Tibial artery (tissue), 4 donors: ENCODE results near the gene GATA5.

ENCODE experiments used
- DNase-seq, 2 donors: peaks; one replicate each; pipeline ENCODE4 v3.0.0-alpha.2; 2019
- H3K27ac ChIP-seq, 2 donors: fragments of 200-600 bp; sonication (generic) in 1 of 2; 1 replicate in 1 of 2; 2 replicates in 1 of 2; pipeline ENCODE4 v1.5.1; 2018 to 2019; ENCODE audit warnings: mild to moderate bottlenecking in 1 of 2
- H3K27me3 ChIP-seq, 2 donors: fragments of 200-600 bp; sonication (generic) in 1 of 2; one replicate each; pipeline versions ENCODE4 v1.5.1 to v1.6.0; 2016 to 2019
- H3K36me3 ChIP-seq, 3 donors: fragments of 200-600 bp; sonication (generic) in 2 of 3; one replicate each; pipeline ENCODE4 v1.5.1; 2016 to 2019; ENCODE audit warnings: mild to moderate bottlenecking in 2 of 3
- H3K4me1 ChIP-seq, 4 donors: fragments of 200-600 bp; sonication (generic) in 2 of 4; 1 replicate in 3 of 4; 2 replicates in 1 of 4; pipeline ENCODE4 v1.5.1; 2016 to 2019
- H3K4me3 ChIP-seq, 2 donors: fragments of 200-600 bp; sonication (generic) in 1 of 2; 1 replicate in 1 of 2; 2 replicates in 1 of 2; pipeline ENCODE4 v1.5.1; 2018 to 2019; ENCODE audit warnings: mild to moderate bottlenecking in 2 of 2
- H3K9me3 ChIP-seq, 3 donors: fragments of 200-600 bp; sonication (generic) in 1 of 3; one replicate each; pipeline ENCODE4 v1.5.1; 2016 to 2019
- intact Hi-C: fragments of 100-400 bp; cut with DNase I; formaldehyde crosslinking; loops from one replicate; pipeline ENCODE4 v1.15.0; 2023; ENCODE audit warnings: low total_unique reads
- TF ChIP-seq, protein P1 (sequence below), 2 experiments: fragments of 200-600 bp in 1 of 2; fragments of 450-650 bp in 1 of 2; IDR thresholded peaks; one replicate each; pipeline ENCODE4 v1.5.1; 2017 to 2019; ENCODE audit warnings: antibody characterized with exemption in 2 of 2, mild to moderate bottlenecking in 1 of 2, moderate library complexity in 1 of 2

GATA5 gene

DNA sequence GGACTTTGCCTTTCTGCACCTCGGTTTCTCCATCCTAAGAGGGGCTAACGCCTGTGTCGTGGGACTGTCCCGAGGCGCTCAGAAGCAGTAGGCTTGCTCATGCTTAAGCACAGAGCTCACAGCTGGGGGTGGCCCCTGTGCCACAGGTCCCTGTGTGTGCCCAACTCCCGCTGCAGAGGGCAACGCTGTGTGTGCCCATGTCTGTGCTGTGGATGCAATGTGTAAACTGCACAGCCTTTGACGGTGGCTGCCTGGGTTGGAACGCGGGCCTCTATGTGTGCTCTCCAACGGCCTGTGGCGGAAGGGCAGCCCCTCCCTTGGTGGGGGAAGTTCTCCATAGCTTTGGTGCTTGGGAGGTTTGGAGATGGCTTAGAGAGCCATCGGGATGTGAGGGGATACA lies 10.7 kb upstream of the GATA5 start:
- H3K27me3 ChIP-seq: peaks cover 0 to 97% of the 10 kb centered on the region in 2 donors

DNA sequence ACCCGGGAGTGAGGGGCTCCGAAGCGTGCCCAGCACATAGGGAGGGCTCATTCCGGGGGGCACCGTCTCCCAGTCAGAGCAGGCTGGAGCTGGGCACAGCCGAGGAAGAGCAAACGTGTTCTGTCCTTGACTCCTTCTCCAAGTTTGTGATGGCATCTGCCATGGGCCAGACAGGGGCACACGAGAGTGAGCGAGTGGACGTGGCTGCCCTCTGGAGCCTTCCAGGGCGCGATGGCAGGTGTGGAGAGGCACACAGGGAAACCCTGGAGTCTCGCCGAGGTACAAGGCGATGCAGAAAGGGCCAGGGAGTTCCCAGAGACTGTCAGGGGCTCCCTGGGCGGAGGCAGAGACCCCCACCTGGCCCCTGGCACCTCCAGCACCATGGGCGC lies 9.9 kb upstream of the GATA5 start:
- TF ChIP-seq, protein P1, sequence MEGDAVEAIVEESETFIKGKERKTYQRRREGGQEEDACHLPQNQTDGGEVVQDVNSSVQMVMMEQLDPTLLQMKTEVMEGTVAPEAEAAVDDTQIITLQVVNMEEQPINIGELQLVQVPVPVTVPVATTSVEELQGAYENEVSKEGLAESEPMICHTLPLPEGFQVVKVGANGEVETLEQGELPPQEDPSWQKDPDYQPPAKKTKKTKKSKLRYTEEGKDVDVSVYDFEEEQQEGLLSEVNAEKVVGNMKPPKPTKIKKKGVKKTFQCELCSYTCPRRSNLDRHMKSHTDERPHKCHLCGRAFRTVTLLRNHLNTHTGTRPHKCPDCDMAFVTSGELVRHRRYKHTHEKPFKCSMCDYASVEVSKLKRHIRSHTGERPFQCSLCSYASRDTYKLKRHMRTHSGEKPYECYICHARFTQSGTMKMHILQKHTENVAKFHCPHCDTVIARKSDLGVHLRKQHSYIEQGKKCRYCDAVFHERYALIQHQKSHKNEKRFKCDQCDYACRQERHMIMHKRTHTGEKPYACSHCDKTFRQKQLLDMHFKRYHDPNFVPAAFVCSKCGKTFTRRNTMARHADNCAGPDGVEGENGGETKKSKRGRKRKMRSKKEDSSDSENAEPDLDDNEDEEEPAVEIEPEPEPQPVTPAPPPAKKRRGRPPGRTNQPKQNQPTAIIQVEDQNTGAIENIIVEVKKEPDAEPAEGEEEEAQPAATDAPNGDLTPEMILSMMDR (IDR thresholded peaks at IDR 0.05): no peak
- no peak for DNase-seq
- no peaks in the 10 kb centered on the region for H3K36me3 ChIP-seq
- H3K4me1 ChIP-seq: peaks cover 0 to 12% (median 11%) of the 10 kb centered on the region in 4 donors
- peaks cover 0 to 99% of the 10 kb centered on the region in 2 donors for H3K27me3 ChIP-seq
- H3K27ac ChIP-seq: no peak overlapping the region
- no peak overlapping the region for H3K4me3 ChIP-seq
- intact Hi-C loops: no loop called here
- H3K9me3 ChIP-seq: no peaks in the 10 kb centered on the region

More for the DNA sequence above, 10.7 kb upstream of the GATA5 start:
- TF ChIP-seq, protein P1 (IDR thresholded peaks at IDR 0.05): no peak
- H3K4me1 ChIP-seq: peaks cover 0 to 12% (median 11%) of the 10 kb centered on the region in 4 donors
- no peaks in the 10 kb centered on the region for H3K9me3 ChIP-seq
- intact Hi-C loops: no loop called here
- H3K4me3 ChIP-seq: no peak overlapping the region
- H3K27ac ChIP-seq: no peak overlapping the region
- no peak for DNase-seq
- no peaks in the 10 kb centered on the region for H3K36me3 ChIP-seq

DNA sequence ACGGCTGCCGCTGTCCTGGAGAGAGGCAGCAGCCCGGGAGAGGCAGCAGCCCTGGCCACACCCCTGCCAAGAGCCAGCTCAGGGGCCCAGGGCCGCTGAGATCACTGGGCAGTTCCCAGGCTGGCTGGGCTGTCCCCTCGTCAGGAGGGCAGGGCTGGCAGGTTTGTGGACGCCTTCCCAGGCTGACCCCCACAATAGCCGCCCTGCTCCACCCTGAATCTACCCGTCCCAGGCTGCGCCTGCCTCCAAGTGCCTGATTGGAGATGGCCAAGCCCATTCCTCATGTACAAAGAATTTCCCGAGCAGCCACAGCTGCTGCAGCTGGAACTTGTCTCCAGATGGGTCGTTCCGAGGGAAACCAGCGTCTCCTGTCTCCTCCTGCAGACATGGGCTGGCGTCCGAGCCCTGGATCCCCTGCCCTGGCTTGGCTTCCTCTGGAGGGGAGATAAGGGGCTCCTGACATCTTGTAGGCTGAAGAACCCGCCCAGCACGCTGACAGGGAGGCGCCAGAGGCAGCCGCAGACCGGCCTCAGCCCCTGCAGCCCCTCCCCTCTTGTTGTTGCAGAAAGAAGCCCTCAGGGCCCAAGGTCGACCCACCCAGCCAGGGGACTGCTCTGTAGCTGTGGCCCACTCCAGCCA lies 9.4 kb upstream of the GATA5 start:
- no peak for DNase-seq
- intact Hi-C loops: no loop called here
- Histone ChIP-seq H3K27me3 (peaks cover 0 to 99% of the 10 kb centered on the region in 2 donors), H3K9me3 (no peaks in the 10 kb centered on the region), H3K4me3 (no peak overlapping the region), H3K27ac (no peak overlapping the region), H3K4me1 (peaks cover 0 to 12% (median 11%) of the 10 kb centered on the region in 4 donors), H3K36me3 (no peaks in the 10 kb centered on the region)
- TF ChIP-seq, protein P1 (IDR thresholded peaks at IDR 0.05): no peak

DNA sequence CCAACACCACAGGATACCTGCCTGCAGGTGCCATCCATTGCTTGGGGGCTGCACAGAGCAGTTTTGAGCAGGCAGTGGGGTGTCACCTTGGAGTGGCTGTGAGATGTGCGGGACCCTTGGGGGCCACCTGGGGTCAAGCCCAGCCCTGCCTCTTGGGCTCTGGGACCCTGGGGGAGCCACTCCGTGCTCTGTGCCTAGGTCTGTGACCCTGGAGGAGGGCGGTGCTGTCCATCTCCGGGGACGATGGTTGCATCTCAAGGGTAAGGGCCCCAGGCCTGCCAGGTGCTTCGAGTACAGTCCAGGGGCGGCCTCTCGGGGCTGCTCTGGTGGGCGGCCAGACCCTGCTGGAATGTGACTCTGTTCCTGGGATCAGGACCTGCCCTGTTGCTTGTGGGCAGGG lies 8.7 kb upstream of the GATA5 start:
- no peak overlapping the region for H3K4me3 ChIP-seq
- intact Hi-C loops: no loop called here
- no peak overlapping the region for H3K27ac ChIP-seq
- H3K9me3 ChIP-seq: no peaks in the 10 kb centered on the region
- H3K36me3 ChIP-seq: no peaks in the 10 kb centered on the region
- TF ChIP-seq, protein P1 (IDR thresholded peaks at IDR 0.05): no peak
- peaks cover 0 to 99% of the 10 kb centered on the region in 2 donors for H3K27me3 ChIP-seq
- no peak for DNase-seq
- H3K4me1 ChIP-seq: peaks cover 0 to 12% (median 11%) of the 10 kb centered on the region in 4 donors

DNA sequence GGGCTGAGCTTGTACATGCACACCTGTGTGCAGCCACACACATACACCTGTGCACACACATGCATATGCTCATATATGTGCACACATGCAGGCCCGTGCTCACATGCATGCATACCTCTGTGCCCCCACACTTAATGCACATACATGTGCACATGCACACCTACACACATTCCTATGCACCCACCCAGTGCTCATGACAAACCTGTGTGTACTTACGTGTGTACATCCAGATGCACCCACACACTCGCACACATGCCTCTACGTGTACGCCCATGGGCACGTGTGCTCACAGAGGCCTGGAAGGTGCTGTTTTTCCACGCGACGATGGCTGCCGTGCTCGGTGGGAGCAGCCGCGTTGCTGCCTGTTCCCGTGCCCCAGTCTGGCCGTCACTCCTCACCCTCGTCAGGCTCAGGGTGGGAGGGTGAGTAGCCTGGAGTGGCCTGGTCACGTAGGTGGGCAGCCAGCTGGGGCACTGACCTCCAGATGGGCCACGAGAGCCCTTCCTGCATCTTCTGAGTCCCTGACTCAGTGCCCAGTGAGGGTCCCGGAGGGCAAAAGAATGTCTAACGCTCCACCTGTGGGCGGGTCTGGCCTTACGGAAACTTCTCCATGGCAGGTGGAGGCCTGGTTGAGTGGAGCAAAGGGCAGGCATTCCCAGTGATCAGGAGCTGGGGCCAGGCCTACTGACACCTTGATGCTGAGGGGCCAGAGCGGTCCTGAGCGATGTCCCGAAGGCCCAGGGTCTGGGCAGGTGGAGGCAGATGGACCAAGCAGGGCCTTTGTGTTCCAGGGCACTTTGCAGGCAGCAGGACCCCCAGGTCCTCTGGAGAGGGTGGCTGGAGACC lies 8.0 kb upstream of the GATA5 start:
- intact Hi-C loops: no loop called here
- Histone ChIP-seq H3K27ac (no peak overlapping the region), H3K27me3 (peaks cover 0 to 99% of the 10 kb centered on the region in 2 donors), H3K9me3 (no peaks in the 10 kb centered on the region), H3K4me3 (no peak overlapping the region), H3K36me3 (no peaks in the 10 kb centered on the region), H3K4me1 (peaks cover 0 to 12% (median 11%) of the 10 kb centered on the region in 4 donors)
- TF ChIP-seq, protein P1 (IDR thresholded peaks at IDR 0.05): no peak
- no peak for DNase-seq
